Measurements from ENCODE around the gene MYBPC2.

- TF ChIP-seq, protein P1, sequence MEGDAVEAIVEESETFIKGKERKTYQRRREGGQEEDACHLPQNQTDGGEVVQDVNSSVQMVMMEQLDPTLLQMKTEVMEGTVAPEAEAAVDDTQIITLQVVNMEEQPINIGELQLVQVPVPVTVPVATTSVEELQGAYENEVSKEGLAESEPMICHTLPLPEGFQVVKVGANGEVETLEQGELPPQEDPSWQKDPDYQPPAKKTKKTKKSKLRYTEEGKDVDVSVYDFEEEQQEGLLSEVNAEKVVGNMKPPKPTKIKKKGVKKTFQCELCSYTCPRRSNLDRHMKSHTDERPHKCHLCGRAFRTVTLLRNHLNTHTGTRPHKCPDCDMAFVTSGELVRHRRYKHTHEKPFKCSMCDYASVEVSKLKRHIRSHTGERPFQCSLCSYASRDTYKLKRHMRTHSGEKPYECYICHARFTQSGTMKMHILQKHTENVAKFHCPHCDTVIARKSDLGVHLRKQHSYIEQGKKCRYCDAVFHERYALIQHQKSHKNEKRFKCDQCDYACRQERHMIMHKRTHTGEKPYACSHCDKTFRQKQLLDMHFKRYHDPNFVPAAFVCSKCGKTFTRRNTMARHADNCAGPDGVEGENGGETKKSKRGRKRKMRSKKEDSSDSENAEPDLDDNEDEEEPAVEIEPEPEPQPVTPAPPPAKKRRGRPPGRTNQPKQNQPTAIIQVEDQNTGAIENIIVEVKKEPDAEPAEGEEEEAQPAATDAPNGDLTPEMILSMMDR (IDR thresholded peaks at IDR 0.05 in 4 of 5, conservative IDR thresholded peaks at IDR 0.05 in 1 of 5), result no peak
- no peak for TF ChIP-seq POLR2A (IDR thresholded peaks at IDR 0.05)
Measured at GRCh38 chr19:50444059-50444458, 11.4 kb downstream of the MYBPC2 start.
